Measurements from ENCODE around the gene NRXN2. TPM values are rescaled to one million over a fixed set of nuclear protein-coding genes. Genes with fewer than 3 reads are reported as not detected.
"Not testable (repeated sequence)": the region's sequence is repeated elsewhere in the genome, so short reads cannot be mapped to it uniquely, and the experiment has no call there.

Gene NRXN2
- polyA plus RNA-seq, 4 donors: 0.45 to 8.9 (median 2.7) TPM

GRCh38 chr11:64599698-64600211 lies 123.2 kb downstream of the NRXN2 start:
- Histone ChIP-seq H3K27me3 (ENCODE audit: control insufficient read depth in 3 of 3, insufficient read depth in 3 of 3, low read length in 3 of 3) (peaks cover 0 to 4% (median 0%) of the 10 kb centered on the region in 3 donors), H3K36me3 (ENCODE audit: control insufficient read depth in 3 of 3, insufficient read depth in 2 of 3, low read depth in 1 of 3, low read length in 3 of 3) (no peaks in the 10 kb centered on the region), H3K4me3 (ENCODE audit: low read depth in 1 of 3, low read length in 3 of 3) (no peak overlapping the region), H3K27ac (ENCODE audit: low read depth in 1 of 3, low read length in 2 of 3) (no peak overlapping the region), H3K4me1 (ENCODE audit: control insufficient read depth in 3 of 3, insufficient read depth in 2 of 3, low read depth in 1 of 3, low read length in 2 of 3) (peaks cover 0 to 4% (median 0%) of the 10 kb centered on the region in 3 donors), H3K9me3 (ENCODE audit: control insufficient read depth in 2 of 2, insufficient read depth in 1 of 2, low read depth in 1 of 2, low read length in 1 of 2) (no peaks in the 10 kb centered on the region)
- DNase-seq: no peak
- no peak for FAIRE-seq
- WGBS, 3 donors: 85 to 86% (median 86%) methylated on average over 17 of the region's 17 CpGs

GRCh38 chr11:64598797-64599697 lies 124.0 kb downstream of the NRXN2 start:
- Histone ChIP-seq H3K27ac (ENCODE audit: low read depth in 1 of 3, low read length in 2 of 3) (no peak overlapping the region), H3K9me3 (ENCODE audit: control insufficient read depth in 2 of 2, insufficient read depth in 1 of 2, low read depth in 1 of 2, low read length in 1 of 2) (no peaks in the 10 kb centered on the region), H3K4me3 (ENCODE audit: low read depth in 1 of 3, low read length in 3 of 3) (no peak overlapping the region), H3K36me3 (ENCODE audit: control insufficient read depth in 3 of 3, insufficient read depth in 2 of 3, low read depth in 1 of 3, low read length in 3 of 3) (no peaks in the 10 kb centered on the region), H3K4me1 (ENCODE audit: control insufficient read depth in 3 of 3, insufficient read depth in 2 of 3, low read depth in 1 of 3, low read length in 2 of 3) (peaks cover 0 to 4% (median 0%) of the 10 kb centered on the region in 3 donors), H3K27me3 (ENCODE audit: control insufficient read depth in 3 of 3, insufficient read depth in 3 of 3, low read length in 3 of 3) (peaks cover 0 to 3% (median 0%) of the 10 kb centered on the region in 3 donors)
- 75 to 85% (median 85%) methylated on average over 22 to 23 of the region's 23 CpGs for WGBS, 3 donors
- FAIRE-seq (no peak), DNase-seq (no peak)

GRCh38 chr11:64598106-64598796 lies 124.7 kb downstream of the NRXN2 start:
- H3K27ac ChIP-seq (ENCODE audit: low read depth in 1 of 3, low read length in 2 of 3): no peak overlapping the region
- FAIRE-seq: no peak
- no peak for DNase-seq
- no peaks in the 10 kb centered on the region for H3K36me3 ChIP-seq (ENCODE audit: control insufficient read depth in 3 of 3, insufficient read depth in 2 of 3, low read depth in 1 of 3, low read length in 3 of 3)
- H3K9me3 ChIP-seq (ENCODE audit: control insufficient read depth in 2 of 2, insufficient read depth in 1 of 2, low read depth in 1 of 2, low read length in 1 of 2): no peaks in the 10 kb centered on the region
- 84 to 86% (median 85%) methylated on average over 12 of the region's 12 CpGs for WGBS, 3 donors
- H3K27me3 ChIP-seq (ENCODE audit: control insufficient read depth in 3 of 3, insufficient read depth in 3 of 3, low read length in 3 of 3): peaks cover 0 to 3% (median 0%) of the 10 kb centered on the region in 3 donors
- H3K4me3 ChIP-seq (ENCODE audit: low read depth in 1 of 3, low read length in 3 of 3): no peak overlapping the region
- peaks cover 0 to 4% (median 0%) of the 10 kb centered on the region in 3 donors for H3K4me1 ChIP-seq (ENCODE audit: control insufficient read depth in 3 of 3, insufficient read depth in 2 of 3, low read depth in 1 of 3, low read length in 2 of 3)

GRCh38 chr11:64597671-64598101 lies 125.3 kb downstream of the NRXN2 start:
- 82 to 87% (median 85%) methylated on average over 13 of the region's 13 CpGs for WGBS, 3 donors
- DNase-seq: no peak

GRCh38 chr11:64595922-64596321 lies 127.1 kb downstream of the NRXN2 start:
- 62 to 65% (median 65%) methylated on average over 1 of the region's 1 CpG for WGBS, 3 donors
- not testable (repeated sequence) for DNase-seq, FAIRE-seq

More at GRCh38 chr11:64597671-64598101, 125.3 kb downstream of the NRXN2 start:
- Histone ChIP-seq H3K9me3 (ENCODE audit: control insufficient read depth in 2 of 2, insufficient read depth in 1 of 2, low read depth in 1 of 2, low read length in 1 of 2) (no peaks in the 10 kb centered on the region), H3K4me1 (ENCODE audit: control insufficient read depth in 3 of 3, insufficient read depth in 2 of 3, low read depth in 1 of 3, low read length in 2 of 3) (peaks cover 0 to 4% (median 0%) of the 10 kb centered on the region in 3 donors), H3K36me3 (ENCODE audit: control insufficient read depth in 3 of 3, insufficient read depth in 2 of 3, low read depth in 1 of 3, low read length in 3 of 3) (no peaks in the 10 kb centered on the region), H3K4me3 (ENCODE audit: low read depth in 1 of 3, low read length in 3 of 3) (no peak overlapping the region), H3K27ac (ENCODE audit: low read depth in 1 of 3, low read length in 2 of 3) (no peak overlapping the region), H3K27me3 (ENCODE audit: control insufficient read depth in 3 of 3, insufficient read depth in 3 of 3, low read length in 3 of 3) (peaks cover 0 to 3% (median 0%) of the 10 kb centered on the region in 3 donors)
- FAIRE-seq: no peak

GRCh38 chr11:64594159-64594939 lies 128.6 kb downstream of the NRXN2 start:
- H3K9me3 ChIP-seq (ENCODE audit: control insufficient read depth in 2 of 2, insufficient read depth in 1 of 2, low read depth in 1 of 2, low read length in 1 of 2): no peaks in the 10 kb centered on the region
- WGBS, 3 donors: 89 to 92% (median 91%) methylated on average over 14 of the region's 14 CpGs
- no peak for DNase-seq
- no peak for FAIRE-seq
- H3K27me3 ChIP-seq (ENCODE audit: control insufficient read depth in 3 of 3, insufficient read depth in 3 of 3, low read length in 3 of 3): peaks cover 0 to 3% (median 0%) of the 10 kb centered on the region in 3 donors
- no peaks in the 10 kb centered on the region for H3K36me3 ChIP-seq (ENCODE audit: control insufficient read depth in 3 of 3, insufficient read depth in 2 of 3, low read depth in 1 of 3, low read length in 3 of 3)
- no peak overlapping the region for H3K4me3 ChIP-seq (ENCODE audit: low read depth in 1 of 3, low read length in 3 of 3)
- no peak overlapping the region for H3K27ac ChIP-seq (ENCODE audit: low read depth in 1 of 3, low read length in 2 of 3)
- peaks cover 0 to 8% (median 0%) of the 10 kb centered on the region in 3 donors for H3K4me1 ChIP-seq (ENCODE audit: control insufficient read depth in 3 of 3, insufficient read depth in 2 of 3, low read depth in 1 of 3, low read length in 2 of 3)

More at GRCh38 chr11:64595922-64596321, 127.1 kb downstream of the NRXN2 start:
- H3K4me1 ChIP-seq (ENCODE audit: control insufficient read depth in 3 of 3, insufficient read depth in 2 of 3, low read depth in 1 of 3, low read length in 2 of 3); H3K36me3 ChIP-seq (ENCODE audit: control insufficient read depth in 3 of 3, insufficient read depth in 2 of 3, low read depth in 1 of 3, low read length in 3 of 3); H3K27me3 ChIP-seq (ENCODE audit: control insufficient read depth in 3 of 3, insufficient read depth in 3 of 3, low read length in 3 of 3); H3K27ac ChIP-seq (ENCODE audit: low read depth in 1 of 3, low read length in 2 of 3); H3K4me3 ChIP-seq (ENCODE audit: low read depth in 1 of 3, low read length in 3 of 3); H3K9me3 ChIP-seq (ENCODE audit: control insufficient read depth in 2 of 2, insufficient read depth in 1 of 2, low read depth in 1 of 2, low read length in 1 of 2): not testable (repeated sequence)

- H3K9me3 ChIP-seq (ENCODE audit: control insufficient read depth in 2 of 2, insufficient read depth in 1 of 2, low read depth in 1 of 2, low read length in 1 of 2): no peaks in the 10 kb centered on the region
- peaks cover 0 to 2% (median 0%) of the 10 kb centered on the region in 3 donors for H3K27me3 ChIP-seq (ENCODE audit: control insufficient read depth in 3 of 3, insufficient read depth in 3 of 3, low read length in 3 of 3)
- WGBS, 3 donors: 86 to 88% (median 87%) methylated on average over 32 of the region's 32 CpGs
- no peak overlapping the region for H3K4me3 ChIP-seq (ENCODE audit: low read depth in 1 of 3, low read length in 3 of 3)
- FAIRE-seq (no peak), DNase-seq (no peak)
- H3K36me3 ChIP-seq (ENCODE audit: control insufficient read depth in 3 of 3, insufficient read depth in 2 of 3, low read depth in 1 of 3, low read length in 3 of 3): no peaks in the 10 kb centered on the region
- H3K4me1 ChIP-seq (ENCODE audit: control insufficient read depth in 3 of 3, insufficient read depth in 2 of 3, low read depth in 1 of 3, low read length in 2 of 3): peaks cover 0 to 8% (median 0%) of the 10 kb centered on the region in 3 donors
- no peak overlapping the region for H3K27ac ChIP-seq (ENCODE audit: low read depth in 1 of 3, low read length in 2 of 3)
Measured at GRCh38 chr11:64593156-64594105, 129.6 kb downstream of the NRXN2 start.
